ENCODE results near the gene TNFRSF25.
"Not testable (repeated sequence)": the region's sequence is repeated elsewhere in the genome, so short reads cannot be mapped to it uniquely, and the experiment has no call there.

The TNFRSF25 gene

GRCh38 chr1:6450005-6450450 lies 15.9 kb downstream of the TNFRSF25 start:
- DNase-seq: no peak

- peak; percentile 45 for DNase-seq
Observed at GRCh38 chr1:6448749-6449631, 17.0 kb downstream of the TNFRSF25 start.

GRCh38 chr1:6447818-6448748 lies 17.9 kb downstream of the TNFRSF25 start:
- no peak for DNase-seq

- DNase-seq: no peak
Observed at GRCh38 chr1:6447016-6447817, 18.8 kb downstream of the TNFRSF25 start.

DNA sequence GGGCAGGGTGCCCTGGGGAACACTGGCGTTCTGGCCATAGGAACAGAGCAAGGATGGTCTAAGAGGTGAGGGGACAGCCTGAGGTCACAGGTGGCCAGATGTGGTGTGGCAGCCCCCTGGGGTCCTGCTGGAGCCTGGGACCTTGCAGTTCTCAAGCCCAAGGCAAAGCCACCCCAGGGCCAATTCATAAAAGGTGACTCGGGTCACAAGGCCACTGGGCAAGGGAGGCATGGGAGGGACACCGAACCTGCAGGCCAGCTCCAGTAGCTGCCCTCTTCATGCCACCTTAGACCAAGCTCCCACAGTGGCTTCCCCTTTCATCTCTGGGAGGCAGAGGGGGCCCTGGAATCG lies 19.3 kb downstream of the TNFRSF25 start:
- no peak for DNase-seq

DNA sequence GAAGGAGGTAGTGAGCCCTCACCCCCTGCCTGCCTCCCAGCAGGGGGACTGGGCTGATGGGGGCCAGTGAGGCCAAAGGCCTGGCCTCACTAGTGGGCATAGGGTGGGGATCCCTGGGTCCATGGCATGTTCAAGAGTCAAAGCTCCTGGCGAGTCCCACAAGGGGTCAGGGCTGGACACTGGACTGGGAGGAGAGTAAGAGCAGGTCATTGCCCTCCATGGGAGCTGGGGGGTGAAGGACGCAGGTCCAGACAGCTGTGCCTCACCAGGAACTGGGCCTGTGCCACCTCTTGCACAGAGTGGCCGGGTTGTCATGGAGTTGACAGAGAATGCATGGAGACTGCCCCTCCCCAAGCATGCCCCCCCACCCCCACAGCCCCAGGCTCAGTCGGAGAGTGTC lies 20.0 kb downstream of the TNFRSF25 start:
- not testable (repeated sequence) for DNase-seq

GRCh38 chr1:6445062-6445763 lies 20.8 kb downstream of the TNFRSF25 start:
- DNase-seq: no peak

- no peak for DNase-seq
Observed at GRCh38 chr1:6444377-6444776, 21.6 kb downstream of the TNFRSF25 start.

DNA sequence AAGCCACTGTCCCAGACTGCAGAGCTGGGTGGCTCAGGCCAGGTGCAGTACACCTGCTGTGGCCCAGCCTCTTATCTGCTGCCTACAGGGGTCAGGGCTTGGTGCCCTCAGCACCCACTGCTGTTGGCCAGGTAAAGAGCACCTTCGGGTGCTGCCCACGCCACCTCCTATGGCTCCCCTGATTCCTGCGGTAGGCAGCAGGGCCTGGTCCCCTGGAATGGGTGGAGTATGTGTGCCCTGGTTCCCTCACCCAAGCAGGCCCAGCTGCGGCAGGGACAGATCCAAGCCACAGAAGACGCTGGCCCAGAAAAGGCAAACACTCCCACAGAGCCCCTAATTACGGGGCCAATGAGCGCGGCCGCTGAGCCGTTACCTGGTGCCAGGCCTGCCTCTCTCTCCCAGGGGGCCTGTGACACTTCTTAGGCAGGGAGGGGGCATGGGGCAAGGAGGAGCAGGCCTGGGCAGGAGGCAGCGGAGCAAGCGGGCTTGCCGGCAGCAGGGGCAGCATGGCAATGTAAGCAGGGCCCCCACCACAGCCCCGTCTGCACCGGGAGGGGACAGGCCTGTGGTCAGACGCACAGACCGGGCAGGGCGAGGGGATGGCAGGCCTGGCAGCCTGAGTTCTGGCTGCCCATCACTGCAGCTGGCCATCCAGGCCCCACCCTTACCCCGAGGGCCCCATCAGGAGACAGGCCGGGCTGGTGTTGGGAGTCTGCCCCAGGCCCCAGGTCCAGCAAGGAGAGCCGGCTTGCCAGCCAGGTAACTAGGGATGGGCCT lies 22.4 kb downstream of the TNFRSF25 start:
- DNase-seq: no peak

GRCh38 chr1:6441586-6441985 lies 24.4 kb downstream of the TNFRSF25 start:
- DNase-seq: peak; percentile 11

DNA sequence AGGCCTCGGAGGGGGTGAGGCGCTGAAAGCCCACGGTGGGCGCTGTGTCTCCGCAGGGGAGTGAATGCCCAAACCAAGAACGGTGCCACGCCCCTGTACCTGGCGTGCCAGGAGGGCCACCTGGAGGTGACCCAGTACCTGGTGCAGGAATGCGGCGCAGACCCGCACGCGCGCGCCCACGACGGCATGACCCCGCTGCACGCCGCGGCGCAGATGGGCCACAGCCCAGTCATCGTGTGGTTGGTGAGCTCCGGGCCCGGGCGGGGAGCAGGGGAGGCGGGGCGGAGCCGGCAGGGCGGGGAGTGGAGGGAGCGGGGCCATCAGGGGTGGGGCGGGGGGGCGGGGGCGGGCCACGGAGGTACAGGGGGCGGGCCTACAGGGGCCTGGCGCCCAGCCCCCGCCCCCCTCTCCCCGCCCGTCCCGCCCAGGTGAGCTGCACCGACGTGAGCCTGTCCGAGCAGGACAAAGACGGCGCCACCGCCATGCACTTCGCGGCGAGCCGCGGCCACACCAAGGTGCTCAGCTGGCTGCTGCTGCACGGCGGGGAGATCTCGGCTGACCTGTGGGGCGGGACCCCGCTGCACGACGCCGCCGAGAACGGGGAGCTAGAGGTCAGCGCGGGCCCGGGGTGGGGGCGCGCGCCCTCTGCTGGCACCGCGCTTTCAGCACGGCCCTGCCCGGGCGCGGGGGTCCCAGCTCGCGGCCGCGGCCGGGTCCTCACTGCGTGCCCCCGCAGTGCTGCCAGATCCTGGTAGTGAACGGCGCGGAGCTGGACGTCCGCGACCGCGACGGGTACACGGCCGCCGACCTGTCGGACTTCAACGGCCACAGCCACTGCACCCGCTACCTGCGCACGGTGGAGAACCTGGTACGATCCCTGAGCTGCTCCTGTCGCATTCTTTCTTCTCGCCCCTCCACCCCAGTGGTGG lies 25.5 kb downstream of the TNFRSF25 start:
- DNase-seq: peak; percentile 41

DNA sequence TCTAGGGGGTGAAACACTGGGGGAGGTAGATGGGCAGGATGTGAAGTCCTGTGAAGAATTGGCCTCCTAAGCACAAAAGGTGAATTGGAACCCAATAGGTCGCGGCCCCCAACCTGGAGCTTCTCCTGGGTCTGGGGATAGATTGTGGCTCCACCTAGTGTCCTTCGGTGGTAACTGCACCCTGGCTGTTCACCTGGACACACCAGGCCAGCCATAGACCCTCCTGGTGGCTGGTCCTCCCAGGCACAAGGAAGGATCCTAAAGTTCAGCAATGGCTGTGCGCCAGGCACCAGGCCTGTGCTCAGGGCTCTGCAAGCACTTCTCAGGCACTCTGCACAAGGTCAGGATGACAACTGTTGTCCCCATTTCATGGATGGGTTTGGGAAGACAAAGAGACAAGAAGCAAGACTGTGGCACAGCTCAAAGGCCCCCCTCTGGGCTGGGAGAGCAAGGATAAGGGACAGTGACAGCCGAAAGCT lies 27.9 kb downstream of the TNFRSF25 start:
- peak; percentile 65 for DNase-seq

DNA sequence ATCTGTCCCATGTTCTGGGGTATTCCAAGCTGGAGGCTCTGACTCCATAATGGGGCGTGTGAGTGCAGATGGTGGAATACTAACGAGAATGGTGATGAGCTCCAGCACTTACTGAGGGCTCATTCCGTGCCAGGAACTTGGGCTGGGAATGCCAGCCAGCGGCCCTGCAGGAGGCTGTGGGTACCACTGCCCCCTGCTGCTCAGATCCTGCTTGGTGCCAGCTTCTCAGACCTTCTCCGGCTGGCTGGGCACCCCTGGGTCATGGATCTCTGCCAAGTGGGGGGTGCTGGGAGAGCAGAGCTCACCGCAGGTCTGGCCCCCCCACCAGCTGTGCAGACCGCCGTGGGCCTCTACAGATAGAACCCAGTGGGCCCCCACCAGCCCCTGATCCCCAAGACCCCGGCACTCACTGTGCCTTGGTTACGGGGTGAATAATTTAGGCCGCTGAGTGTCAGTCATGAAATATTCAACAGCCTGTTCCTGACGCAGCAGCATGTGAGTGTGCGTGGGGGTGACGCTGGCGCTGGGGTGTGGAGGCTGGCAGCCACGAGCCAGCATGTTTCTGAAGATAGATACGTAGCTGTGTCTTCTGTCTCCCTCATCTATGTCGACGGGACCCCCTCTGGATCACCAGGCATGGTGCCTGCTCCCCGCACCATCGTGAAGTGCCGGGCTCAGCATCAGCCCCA lies 28.8 kb downstream of the TNFRSF25 start:
- DNase-seq: peak; percentile 33

- DNase-seq: not testable (repeated sequence)
Observed at GRCh38 chr1:6436277-6436676, 29.7 kb downstream of the TNFRSF25 start.

DNA sequence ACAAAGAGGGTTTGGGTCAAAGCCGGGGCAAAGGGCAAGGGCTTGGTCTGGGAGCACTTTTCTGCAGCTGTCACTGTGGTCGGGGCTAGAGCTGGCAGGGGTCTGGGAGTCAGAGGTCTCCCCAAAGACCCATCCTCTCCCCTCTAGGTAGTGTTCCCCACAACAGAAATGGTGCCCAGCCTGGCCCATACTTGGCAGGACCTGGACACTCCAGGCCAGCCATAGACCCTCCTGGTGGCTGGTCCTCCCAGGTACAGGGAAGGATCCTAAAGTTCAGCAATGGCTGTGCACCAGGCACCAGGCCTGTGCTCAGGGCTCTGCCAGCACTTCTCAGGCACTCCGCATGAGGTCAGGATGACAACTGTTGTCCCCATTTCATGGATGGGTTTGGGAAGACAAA lies 30.4 kb downstream of the TNFRSF25 start:
- no peak for DNase-seq

DNA sequence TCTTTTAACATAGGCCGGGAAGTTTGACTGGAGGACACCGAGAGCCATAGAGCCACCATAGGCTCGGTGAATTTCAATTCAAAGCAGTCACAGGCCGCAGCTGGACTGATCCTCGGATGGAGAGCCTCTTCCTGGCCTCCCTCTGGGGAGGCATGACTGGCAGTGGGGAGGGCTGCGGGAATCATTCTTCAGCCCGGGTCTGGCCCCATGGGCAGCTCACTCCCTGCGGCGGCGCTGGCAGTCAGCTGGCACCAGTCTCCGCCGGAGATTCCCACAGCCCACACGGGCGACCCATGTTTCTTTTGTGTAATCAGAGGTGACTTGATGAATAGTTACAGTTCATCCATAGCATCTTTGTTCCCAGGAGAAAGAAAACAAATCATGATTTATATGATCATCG lies 30.8 kb downstream of the TNFRSF25 start:
- no peak for DNase-seq

- no peak for DNase-seq
Observed at GRCh38 chr1:6434186-6434585, 31.8 kb downstream of the TNFRSF25 start.

DNA sequence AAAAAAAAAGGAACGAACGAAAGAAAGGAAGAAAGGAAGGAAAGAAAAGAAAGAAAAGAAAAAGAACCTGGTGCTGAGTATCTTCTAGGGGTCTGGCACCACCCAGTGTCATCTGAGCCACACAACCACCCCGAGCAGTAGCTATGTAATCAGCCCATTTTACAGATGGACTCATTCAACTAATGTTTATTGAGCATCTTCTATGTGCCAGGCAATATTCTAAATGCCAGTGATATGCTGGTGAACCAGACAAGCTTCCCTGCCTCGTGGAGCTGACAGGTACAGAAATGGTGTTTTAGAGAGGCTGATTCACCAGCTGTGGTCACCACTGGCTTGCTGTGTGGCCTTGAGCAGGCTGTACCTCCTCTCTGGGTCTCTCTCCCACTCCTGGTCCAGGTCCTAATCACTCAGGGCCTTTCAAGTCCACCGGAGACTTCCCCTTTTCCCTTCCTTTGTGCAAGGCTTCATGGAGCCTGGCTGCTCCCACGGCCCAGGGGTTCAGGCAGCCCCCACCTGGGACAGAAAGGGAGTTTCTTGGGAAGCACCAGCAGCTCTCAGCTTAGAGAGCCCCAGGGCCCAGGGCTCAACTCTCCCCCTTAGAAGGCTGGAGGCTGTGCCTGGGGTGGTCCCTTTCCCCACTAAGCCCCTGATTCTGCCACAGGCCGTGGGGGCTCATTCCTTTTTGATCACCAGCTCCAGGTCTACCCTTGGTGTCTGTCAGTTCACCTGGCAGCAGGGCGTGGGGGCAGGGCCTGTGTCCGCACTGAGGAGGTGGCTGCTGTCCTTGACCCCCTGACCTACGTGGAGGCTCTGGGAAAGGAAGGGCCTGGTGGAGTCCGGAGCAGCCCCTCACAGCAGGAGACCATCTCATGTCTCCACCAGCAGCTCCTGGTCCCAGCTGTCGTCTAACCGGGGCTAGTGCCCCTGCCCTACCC lies 34.1 kb downstream of the TNFRSF25 start:
- not testable (repeated sequence) for DNase-seq

Data from right hindlimb (tissue), 1 donor.